ENCODE measurements around the gene SRRM5.
"Not testable (repeated sequence)": the region's sequence is repeated elsewhere in the genome, so short reads cannot be mapped to it uniquely, and the experiment has no call there.

Gene SRRM5

GRCh38 chr19:43616306-43616705 lies 4.4 kb downstream of the SRRM5 start:
- DNase-seq: no peak

- no peak for DNase-seq
These were observed 5.1 kb downstream of the SRRM5 start for GRCh38 chr19:43616954-43617353.

GRCh38 chr19:43618921-43619261 lies 7.0 kb downstream of the SRRM5 start:
- peak; percentile 50 for DNase-seq

GRCh38 chr19:43619262-43620060 lies 7.6 kb downstream of the SRRM5 start, which contains the start of gene ZNF428:
TSS of gene ZNF428 (minus strand) at chr19:43619629. CDS start at chr19:43614304, 5,325 bp downstream.
- peak; percentile 76 for DNase-seq

GRCh38 chr19:43620061-43621001 lies 8.4 kb downstream of the SRRM5 start:
- no peak for DNase-seq

- no peak for DNase-seq
These were observed 10.2 kb downstream of the SRRM5 start for GRCh38 chr19:43622070-43622469.

GRCh38 chr19:43622956-43623355 lies 11.1 kb downstream of the SRRM5 start:
- DNase-seq: no peak

GRCh38 chr19:43623889-43624670 lies 12.2 kb downstream of the SRRM5 start:
- DNase-seq: no peak

GRCh38 chr19:43624933-43625332 lies 13.0 kb downstream of the SRRM5 start:
- DNase-seq: no peak

- no peak for DNase-seq
These were observed 14.2 kb downstream of the SRRM5 start for GRCh38 chr19:43625918-43626579.

GRCh38 chr19:43626838-43627237 lies 14.9 kb downstream of the SRRM5 start:
- no peak for DNase-seq

- DNase-seq: no peak
These were observed 16.9 kb downstream of the SRRM5 start for GRCh38 chr19:43628646-43629326.

- DNase-seq: no peak
These were observed 19.6 kb downstream of the SRRM5 start for GRCh38 chr19:43631491-43631890.

- no peak for DNase-seq
These were observed 21.6 kb downstream of the SRRM5 start for GRCh38 chr19:43633520-43633919.

GRCh38 chr19:43634068-43634467 lies 22.2 kb downstream of the SRRM5 start:
- DNase-seq: no peak

- no peak for DNase-seq
These were observed 22.6 kb downstream of the SRRM5 start for GRCh38 chr19:43634506-43634871.

GRCh38 chr19:43634872-43635560 lies 23.1 kb downstream of the SRRM5 start:
- DNase-seq: no peak

GRCh38 chr19:43635561-43635940 lies 23.7 kb downstream of the SRRM5 start:
- DNase-seq: not testable (repeated sequence)

- DNase-seq: no peak
These were observed 24.3 kb downstream of the SRRM5 start for GRCh38 chr19:43636121-43636683.

GRCh38 chr19:43638214-43638994 lies 26.5 kb downstream of the SRRM5 start:
- DNase-seq: no peak
